Measurements from ENCODE around the gene TRMT1L.

TRMT1L gene

DNA sequence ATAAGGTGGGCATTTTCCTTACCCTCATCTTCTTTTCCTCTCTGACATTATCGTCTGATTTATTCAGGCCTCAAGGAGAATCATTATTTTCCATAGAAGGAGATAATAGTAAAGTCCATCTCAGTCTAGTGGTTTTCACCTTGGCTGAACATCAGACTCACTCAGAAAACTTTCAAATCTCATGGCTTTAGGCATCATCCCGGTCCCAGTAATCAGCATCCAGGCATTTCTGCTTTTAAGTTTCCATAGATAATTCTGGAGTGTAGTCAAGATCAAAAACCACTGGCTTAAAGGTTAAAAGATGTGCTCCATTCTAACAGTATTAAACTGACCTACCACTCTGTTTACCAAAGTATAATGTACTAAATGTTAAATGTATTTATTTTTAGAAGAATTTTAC lies 62.0 kb downstream of the TRMT1L start:
- no peaks in the 10 kb centered on the region for H3K4me1 Mint-ChIP-seq
- no peak overlapping the region for H3K4me3 Mint-ChIP-seq
- TF ChIP-seq, protein P1, sequence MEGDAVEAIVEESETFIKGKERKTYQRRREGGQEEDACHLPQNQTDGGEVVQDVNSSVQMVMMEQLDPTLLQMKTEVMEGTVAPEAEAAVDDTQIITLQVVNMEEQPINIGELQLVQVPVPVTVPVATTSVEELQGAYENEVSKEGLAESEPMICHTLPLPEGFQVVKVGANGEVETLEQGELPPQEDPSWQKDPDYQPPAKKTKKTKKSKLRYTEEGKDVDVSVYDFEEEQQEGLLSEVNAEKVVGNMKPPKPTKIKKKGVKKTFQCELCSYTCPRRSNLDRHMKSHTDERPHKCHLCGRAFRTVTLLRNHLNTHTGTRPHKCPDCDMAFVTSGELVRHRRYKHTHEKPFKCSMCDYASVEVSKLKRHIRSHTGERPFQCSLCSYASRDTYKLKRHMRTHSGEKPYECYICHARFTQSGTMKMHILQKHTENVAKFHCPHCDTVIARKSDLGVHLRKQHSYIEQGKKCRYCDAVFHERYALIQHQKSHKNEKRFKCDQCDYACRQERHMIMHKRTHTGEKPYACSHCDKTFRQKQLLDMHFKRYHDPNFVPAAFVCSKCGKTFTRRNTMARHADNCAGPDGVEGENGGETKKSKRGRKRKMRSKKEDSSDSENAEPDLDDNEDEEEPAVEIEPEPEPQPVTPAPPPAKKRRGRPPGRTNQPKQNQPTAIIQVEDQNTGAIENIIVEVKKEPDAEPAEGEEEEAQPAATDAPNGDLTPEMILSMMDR (IDR thresholded peaks at IDR 0.05) = no peak
- peaks cover 82% of the 10 kb centered on the region for H3K36me3 Mint-ChIP-seq (ENCODE audit: low read depth)
- no peak for DNase-seq
- H3K9me3 Mint-ChIP-seq = no peaks in the 10 kb centered on the region
- H3K27me3 Mint-ChIP-seq (ENCODE audit: low read depth, poor library complexity) = no peaks in the 10 kb centered on the region
- peak overlapping the region; percentile 61 for H3K27ac Mint-ChIP-seq

DNA sequence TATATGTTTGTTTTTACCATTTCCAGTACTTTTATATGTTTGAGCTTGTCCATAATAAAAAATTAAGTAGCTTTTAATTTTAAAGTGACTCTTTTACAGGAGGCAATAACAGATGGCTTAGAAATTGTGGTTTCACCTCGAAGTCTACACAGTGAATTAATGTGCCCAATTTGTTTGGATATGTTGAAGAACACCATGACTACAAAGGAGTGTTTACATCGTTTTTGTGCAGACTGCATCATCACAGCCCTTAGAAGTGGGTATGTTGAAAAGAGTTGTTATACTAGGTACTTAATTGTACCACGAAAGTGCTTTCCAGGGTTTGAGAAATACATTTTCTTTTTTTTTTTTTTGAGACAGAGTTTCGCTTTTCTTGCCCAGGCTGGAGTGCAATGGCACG lies 65.3 kb downstream of the TRMT1L start:
- Mint-ChIP-seq H3K4me3 (no peak overlapping the region), H3K9me3 (no peaks in the 10 kb centered on the region), H3K27ac (no peak overlapping the region), H3K27me3 (ENCODE audit: low read depth, poor library complexity) (peaks cover 2% of the 10 kb centered on the region), H3K4me1 (no peaks in the 10 kb centered on the region), H3K36me3 (ENCODE audit: low read depth) (peaks cover 83% of the 10 kb centered on the region)
- TF ChIP-seq, protein P1 (IDR thresholded peaks at IDR 0.05) = no peak
- no peak for DNase-seq

DNA sequence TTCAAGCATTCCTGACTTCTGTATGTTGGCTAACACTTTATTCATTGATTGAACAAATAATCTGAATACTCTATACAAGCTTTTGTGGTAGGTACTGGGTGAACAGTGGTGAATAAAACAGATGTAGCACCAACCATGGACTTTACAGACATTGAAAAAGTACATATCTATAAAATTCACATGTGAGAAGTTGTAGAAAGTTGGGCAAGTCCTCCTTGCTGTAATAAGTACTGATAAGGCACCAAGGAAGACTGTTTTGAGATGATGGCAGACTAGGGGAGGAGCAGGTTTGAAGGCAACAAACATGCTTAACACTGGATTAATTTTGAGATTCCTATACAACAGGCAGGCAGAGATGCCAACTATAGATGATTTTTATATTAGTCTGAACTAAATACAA lies 69.0 kb downstream of the TRMT1L start:
- DNase-seq = no peak
- H3K4me1 Mint-ChIP-seq = no peaks in the 10 kb centered on the region
- peaks cover 81% of the 10 kb centered on the region for H3K36me3 Mint-ChIP-seq (ENCODE audit: low read depth)

DNA sequence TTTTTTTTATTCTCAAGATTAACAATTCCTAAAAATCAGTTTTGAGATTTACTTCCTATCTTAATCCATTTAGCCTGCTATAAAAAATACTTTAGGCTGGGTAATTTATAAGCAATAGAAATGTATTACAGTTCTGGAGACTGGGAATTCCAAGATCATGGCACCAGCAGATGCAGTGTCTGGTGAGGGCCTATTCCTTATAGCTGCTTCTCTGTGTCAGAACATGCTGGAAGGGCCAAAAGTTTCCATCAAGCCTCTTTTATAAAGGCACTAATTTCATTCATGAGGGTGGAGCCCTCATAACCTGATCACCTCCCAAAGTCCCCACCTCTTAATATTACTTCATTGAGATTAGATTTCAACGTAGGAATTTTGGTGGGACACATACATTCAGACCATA lies 69.7 kb downstream of the TRMT1L start:
- Mint-ChIP-seq H3K4me3 (no peak overlapping the region), H3K36me3 (ENCODE audit: low read depth) (peaks cover 85% of the 10 kb centered on the region), H3K4me1 (no peaks in the 10 kb centered on the region), H3K9me3 (peaks cover 29% of the 10 kb centered on the region), H3K27me3 (ENCODE audit: low read depth, poor library complexity) (peaks cover 2% of the 10 kb centered on the region), H3K27ac (no peak overlapping the region)
- DNase-seq = no peak
- TF ChIP-seq, protein P1 (IDR thresholded peaks at IDR 0.05) = no peak

More for the DNA sequence above, 69.0 kb downstream of the TRMT1L start:
- Mint-ChIP-seq H3K27me3 (ENCODE audit: low read depth, poor library complexity) (peaks cover 2% of the 10 kb centered on the region), H3K4me3 (no peak overlapping the region), H3K27ac (no peak overlapping the region), H3K9me3 (peaks cover 25% of the 10 kb centered on the region)
- TF ChIP-seq, protein P1 (IDR thresholded peaks at IDR 0.05) = no peak

DNA sequence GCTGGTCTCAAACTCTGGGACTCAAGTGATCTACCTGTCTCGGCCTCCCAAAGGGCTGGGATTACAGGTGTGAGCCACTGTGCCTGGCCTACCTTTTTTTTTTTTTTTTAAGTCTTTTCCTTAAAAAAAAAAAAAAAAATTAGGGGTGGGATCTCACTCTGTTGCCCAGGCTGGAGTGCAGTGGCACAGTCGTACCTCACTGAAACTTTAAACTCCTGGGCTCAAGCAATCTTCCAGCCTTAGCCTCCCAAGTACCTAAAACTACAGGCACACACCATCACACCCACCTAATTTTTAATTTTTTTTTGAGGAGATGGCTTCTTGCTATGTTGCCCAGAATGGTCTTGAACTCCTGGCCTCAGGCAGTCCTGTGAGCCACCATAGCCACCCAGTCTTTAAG lies 72.9 kb downstream of the TRMT1L start:
- Mint-ChIP-seq H3K4me1 (no peaks in the 10 kb centered on the region), H3K36me3 (ENCODE audit: low read depth) (peaks cover 87% of the 10 kb centered on the region), H3K27me3 (ENCODE audit: low read depth, poor library complexity) (no peaks in the 10 kb centered on the region), H3K4me3 (no peak overlapping the region), H3K9me3 (peaks cover 55% of the 10 kb centered on the region), H3K27ac (no peak overlapping the region)
- TF ChIP-seq, protein P1 (IDR thresholded peaks at IDR 0.05) = no peak
- DNase-seq = no peak

DNA sequence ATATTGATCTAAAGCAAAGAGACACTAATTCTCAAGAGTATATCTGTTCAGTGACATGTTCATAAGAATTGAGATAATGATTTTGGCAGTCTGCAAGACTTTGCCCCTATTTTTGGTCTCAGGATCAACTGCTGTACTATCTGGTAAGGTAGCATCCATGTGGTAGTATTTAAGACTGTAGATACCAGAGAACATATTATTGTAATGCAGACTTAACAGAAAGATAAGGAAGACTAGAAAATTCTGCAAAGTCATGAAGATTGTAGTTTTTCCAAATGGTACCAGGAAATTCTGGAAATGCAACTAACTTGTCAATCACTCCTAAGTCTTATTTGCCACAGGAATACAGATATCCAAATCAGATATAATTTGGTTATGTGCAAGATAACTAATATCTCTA lies 76.3 kb downstream of the TRMT1L start:
- Mint-ChIP-seq H3K36me3 (ENCODE audit: low read depth) (peaks cover 88% of the 10 kb centered on the region), H3K9me3 (peaks cover 80% of the 10 kb centered on the region), H3K4me3 (no peak overlapping the region), H3K4me1 (no peaks in the 10 kb centered on the region), H3K27ac (no peak overlapping the region), H3K27me3 (ENCODE audit: low read depth, poor library complexity) (no peaks in the 10 kb centered on the region)
- no peak for DNase-seq
- TF ChIP-seq, protein P1 (IDR thresholded peaks at IDR 0.05) = no peak

Measured in nephron progenitor cell (in vitro differentiated cells).